ENCODE measurements around the gene USP47. TPM values are rescaled to one million over a fixed set of nuclear protein-coding genes. Genes with fewer than 3 reads are reported as not detected.
A peak's percentile ranks its signal among the peaks of the same experiment; 100 is the strongest.

USP47 gene
- total RNA-seq, 1 experiment from 2014 or later, result 37.5 TPM

- intact Hi-C loops (cut with micrococcal nuclease; ENCODE audit: unreplicated experiment), result no loop called here
- no peak overlapping the region for H3K4me3 Mint-ChIP-seq (ENCODE audit: low read depth, unreplicated experiment)
- no peaks in the 10 kb centered on the region for H3K27me3 Mint-ChIP-seq (ENCODE audit: unreplicated experiment)
- peaks cover 4% of the 10 kb centered on the region for H3K36me3 Mint-ChIP-seq (ENCODE audit: insufficient read depth, unreplicated experiment)
- H3K9me3 Mint-ChIP-seq (ENCODE audit: low read depth, unreplicated experiment), result peaks cover 5% of the 10 kb centered on the region
- no peak overlapping the region for H3K27ac Mint-ChIP-seq (ENCODE audit: unreplicated experiment)
- BruUV-seq (replicated peaks), result no TSS peak
- peaks cover 15% of the 10 kb centered on the region for H3K4me1 Mint-ChIP-seq (ENCODE audit: low read depth, unreplicated experiment)
- DNase-seq, result no peak
- CTCF ChIA-PET, result no interaction called here
- TF ChIP-seq, protein P1, sequence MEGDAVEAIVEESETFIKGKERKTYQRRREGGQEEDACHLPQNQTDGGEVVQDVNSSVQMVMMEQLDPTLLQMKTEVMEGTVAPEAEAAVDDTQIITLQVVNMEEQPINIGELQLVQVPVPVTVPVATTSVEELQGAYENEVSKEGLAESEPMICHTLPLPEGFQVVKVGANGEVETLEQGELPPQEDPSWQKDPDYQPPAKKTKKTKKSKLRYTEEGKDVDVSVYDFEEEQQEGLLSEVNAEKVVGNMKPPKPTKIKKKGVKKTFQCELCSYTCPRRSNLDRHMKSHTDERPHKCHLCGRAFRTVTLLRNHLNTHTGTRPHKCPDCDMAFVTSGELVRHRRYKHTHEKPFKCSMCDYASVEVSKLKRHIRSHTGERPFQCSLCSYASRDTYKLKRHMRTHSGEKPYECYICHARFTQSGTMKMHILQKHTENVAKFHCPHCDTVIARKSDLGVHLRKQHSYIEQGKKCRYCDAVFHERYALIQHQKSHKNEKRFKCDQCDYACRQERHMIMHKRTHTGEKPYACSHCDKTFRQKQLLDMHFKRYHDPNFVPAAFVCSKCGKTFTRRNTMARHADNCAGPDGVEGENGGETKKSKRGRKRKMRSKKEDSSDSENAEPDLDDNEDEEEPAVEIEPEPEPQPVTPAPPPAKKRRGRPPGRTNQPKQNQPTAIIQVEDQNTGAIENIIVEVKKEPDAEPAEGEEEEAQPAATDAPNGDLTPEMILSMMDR (IDR thresholded peaks at IDR 0.05; ENCODE audit: unreplicated experiment), result no peak
These were observed 25.9 kb downstream of the USP47 start for GRCh38 chr11:11867720-11868119.

GRCh38 chr11:11871991-11872401 lies 30.2 kb downstream of the USP47 start:
- TF ChIP-seq, protein P1 (IDR thresholded peaks at IDR 0.05; ENCODE audit: unreplicated experiment), result no peak
- no peak for DNase-seq
- Mint-ChIP-seq H3K4me3 (ENCODE audit: low read depth, unreplicated experiment) (no peak overlapping the region), H3K36me3 (ENCODE audit: insufficient read depth, unreplicated experiment) (peaks cover 4% of the 10 kb centered on the region), H3K27me3 (ENCODE audit: unreplicated experiment) (no peaks in the 10 kb centered on the region), H3K9me3 (ENCODE audit: low read depth, unreplicated experiment) (peaks cover 5% of the 10 kb centered on the region), H3K27ac (ENCODE audit: unreplicated experiment) (no peak overlapping the region), H3K4me1 (ENCODE audit: low read depth, unreplicated experiment) (peaks cover 15% of the 10 kb centered on the region)
- CTCF ChIA-PET, result interaction anchor here (0.7 kb wide), 1 partner anchor 33 kb away, joined by 7 read pairs; no protein-coding TSS in a partner anchor
- BruUV-seq (replicated peaks), result no TSS peak
- intact Hi-C loops (cut with micrococcal nuclease; ENCODE audit: unreplicated experiment), result no loop called here

DNA sequence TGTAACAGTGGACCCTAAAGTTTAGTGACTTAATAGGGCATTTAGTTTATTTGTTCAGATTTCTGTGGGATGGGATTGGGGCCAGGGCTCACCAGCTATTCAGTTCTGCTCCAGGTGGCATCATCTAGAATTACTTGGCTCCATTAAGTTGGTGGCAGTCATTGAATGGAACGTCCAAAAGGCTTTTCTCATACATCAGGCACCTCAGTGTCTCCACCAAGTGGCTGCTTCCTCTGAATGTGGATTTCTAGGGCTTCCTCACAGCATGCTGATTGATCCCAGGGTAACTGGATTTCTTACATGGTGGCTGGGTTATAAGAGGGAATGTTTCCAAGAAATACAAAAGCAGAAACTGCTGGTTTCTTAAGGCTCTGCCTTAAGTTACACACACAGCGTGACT lies 34.7 kb downstream of the USP47 start:
- CTCF ChIA-PET, result no interaction called here
- Mint-ChIP-seq H3K36me3 (ENCODE audit: insufficient read depth, unreplicated experiment) (peaks cover 4% of the 10 kb centered on the region), H3K27me3 (ENCODE audit: unreplicated experiment) (no peaks in the 10 kb centered on the region), H3K4me1 (ENCODE audit: low read depth, unreplicated experiment) (peaks cover 21% of the 10 kb centered on the region), H3K4me3 (ENCODE audit: low read depth, unreplicated experiment) (no peak overlapping the region), H3K9me3 (ENCODE audit: low read depth, unreplicated experiment) (no peaks in the 10 kb centered on the region), H3K27ac (ENCODE audit: unreplicated experiment) (no peak overlapping the region)
- intact Hi-C loops (cut with micrococcal nuclease; ENCODE audit: unreplicated experiment), result no loop called here
- TF ChIP-seq, protein P1 (IDR thresholded peaks at IDR 0.05; ENCODE audit: unreplicated experiment), result no peak
- peak; percentile 7 for DNase-seq
- BruUV-seq (replicated peaks), result no TSS peak

DNA sequence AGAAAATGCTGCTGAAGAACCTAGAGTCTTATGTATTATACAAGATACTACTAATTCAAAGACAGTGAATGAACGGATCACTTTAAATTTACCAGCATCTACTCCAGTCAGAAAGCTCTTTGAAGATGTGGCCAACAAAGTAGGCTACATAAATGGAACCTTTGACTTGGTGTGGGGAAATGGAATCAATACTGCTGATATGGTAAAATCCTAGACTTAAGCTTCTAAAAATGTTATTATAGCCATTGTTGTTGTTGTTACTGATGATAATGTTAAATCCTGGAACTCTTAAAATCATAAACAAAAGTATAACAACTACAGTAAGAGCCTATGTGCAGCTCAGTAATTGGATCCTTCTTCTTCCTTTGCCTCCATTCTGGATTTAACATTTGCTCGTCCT lies 38.4 kb downstream of the USP47 start:
- Mint-ChIP-seq H3K4me1 (ENCODE audit: low read depth, unreplicated experiment) (peaks cover 14% of the 10 kb centered on the region), H3K27me3 (ENCODE audit: unreplicated experiment) (no peaks in the 10 kb centered on the region), H3K36me3 (ENCODE audit: insufficient read depth, unreplicated experiment) (peaks cover 8% of the 10 kb centered on the region), H3K27ac (ENCODE audit: unreplicated experiment) (no peak overlapping the region), H3K9me3 (ENCODE audit: low read depth, unreplicated experiment) (no peaks in the 10 kb centered on the region), H3K4me3 (ENCODE audit: low read depth, unreplicated experiment) (no peak overlapping the region)
- CTCF ChIA-PET, result no interaction called here
- no peak for DNase-seq
- intact Hi-C loops (cut with micrococcal nuclease; ENCODE audit: unreplicated experiment), result no loop called here
- TF ChIP-seq, protein P1 (IDR thresholded peaks at IDR 0.05; ENCODE audit: unreplicated experiment), result no peak
- no TSS peak for BruUV-seq (replicated peaks)

All from Calu3 (cell line).